ENCODE results near the gene ZCCHC8.
"Not testable (repeated sequence)": the region's sequence is repeated elsewhere in the genome, so short reads cannot be mapped to it uniquely, and the experiment has no call there.

DNA sequence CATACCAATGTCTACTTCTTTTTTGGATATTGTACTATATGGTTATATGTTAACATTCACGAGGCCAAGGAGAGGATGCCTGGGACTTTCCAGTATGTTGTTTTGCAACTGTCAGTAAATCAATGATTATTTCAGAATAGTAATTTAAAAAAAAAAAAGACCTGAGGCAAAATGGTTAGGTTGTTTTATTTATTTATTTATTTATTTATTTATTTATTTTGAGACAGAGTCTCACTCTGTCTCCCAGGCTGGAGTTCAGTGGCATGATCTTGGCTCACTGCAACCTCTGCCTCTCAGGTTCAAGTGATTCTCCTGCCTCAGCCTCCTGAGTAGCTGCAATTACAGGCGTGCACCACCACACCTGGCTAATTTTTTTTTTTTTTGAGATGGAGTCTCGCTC is 52.9 kb downstream of the ZCCHC8 start:
- TF ChIP-seq EZH2 (IDR thresholded peaks at IDR 0.05); POLR2AphosphoS5 (IDR thresholded peaks at IDR 0.05; ENCODE audit: borderline replicate concordance, low read depth, low read length): not testable (repeated sequence)
